ENCODE results near the gene DACT1.

The DACT1 gene

DNA sequence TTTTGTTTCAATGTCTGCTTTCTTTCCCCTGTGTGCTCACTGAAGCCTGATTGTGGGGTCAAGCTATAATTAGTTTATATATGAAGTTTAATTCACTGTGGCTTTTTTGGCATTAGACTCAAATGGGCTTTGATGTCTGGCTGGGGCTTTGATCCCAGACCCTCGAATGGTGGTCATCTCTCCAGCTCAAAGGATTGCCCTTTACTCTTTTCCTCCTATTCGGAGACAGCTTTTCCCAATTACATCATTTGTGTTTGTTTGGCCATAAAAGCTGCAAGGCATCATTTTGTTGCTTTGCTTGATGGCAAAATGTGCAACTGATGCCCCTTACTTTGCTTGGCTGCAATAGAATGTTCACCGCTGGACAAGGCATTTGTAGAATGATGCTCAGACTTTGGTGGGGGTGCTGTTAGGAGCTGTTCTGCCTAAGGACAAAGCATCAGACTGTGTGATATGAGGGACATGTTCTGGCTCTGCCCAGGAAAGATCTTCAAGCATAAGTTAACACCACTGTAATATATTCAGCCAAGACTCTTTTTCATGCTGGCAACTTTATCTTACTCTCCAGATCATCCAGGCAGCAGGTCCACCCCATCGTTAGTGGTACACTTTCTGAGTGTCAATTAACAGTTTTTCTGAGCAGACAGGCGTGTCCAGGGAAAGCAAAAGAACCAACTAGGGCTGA is 3.2 kb upstream of the DACT1 start:
- DNase-seq (ENCODE audit: extremely low read depth in 1 of 2, low read depth in 1 of 2): no peak

DNA sequence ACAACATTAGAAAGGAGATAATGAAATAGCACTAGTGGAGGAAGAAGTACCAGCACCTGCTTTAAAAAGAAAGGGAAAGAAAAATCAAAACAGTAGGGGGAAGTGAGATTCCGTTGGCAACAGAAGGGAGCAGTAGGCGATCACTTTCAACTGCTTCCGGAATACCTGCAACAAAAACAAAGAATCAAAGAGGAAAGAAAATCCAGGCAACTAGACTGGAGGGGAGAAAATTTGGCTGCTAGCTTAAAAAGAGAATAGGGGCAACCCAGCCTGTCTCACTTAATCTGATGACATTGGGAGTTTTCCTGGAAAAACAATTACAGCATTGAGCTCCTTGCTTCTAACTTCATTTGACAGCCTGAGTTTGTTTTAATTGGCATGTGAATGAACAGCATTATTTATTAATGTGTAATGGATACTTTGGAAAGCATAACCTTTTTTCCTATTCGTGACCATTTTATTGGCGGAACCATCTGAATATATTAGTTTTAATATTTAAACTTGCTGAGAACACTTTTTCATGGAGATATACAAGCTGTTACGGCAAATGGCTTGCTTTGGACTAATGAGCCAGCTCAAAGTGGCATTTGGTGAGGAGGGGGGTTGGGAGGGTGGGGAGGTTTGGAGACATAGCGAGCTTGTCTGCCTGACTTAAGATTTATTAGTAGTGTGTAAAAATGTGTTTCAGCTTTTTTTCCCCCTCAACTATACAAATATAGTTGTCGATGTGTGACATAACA is 2.5 kb upstream of the DACT1 start:
- no peak for DNase-seq (ENCODE audit: extremely low read depth in 1 of 2, low read depth in 1 of 2)

DNA sequence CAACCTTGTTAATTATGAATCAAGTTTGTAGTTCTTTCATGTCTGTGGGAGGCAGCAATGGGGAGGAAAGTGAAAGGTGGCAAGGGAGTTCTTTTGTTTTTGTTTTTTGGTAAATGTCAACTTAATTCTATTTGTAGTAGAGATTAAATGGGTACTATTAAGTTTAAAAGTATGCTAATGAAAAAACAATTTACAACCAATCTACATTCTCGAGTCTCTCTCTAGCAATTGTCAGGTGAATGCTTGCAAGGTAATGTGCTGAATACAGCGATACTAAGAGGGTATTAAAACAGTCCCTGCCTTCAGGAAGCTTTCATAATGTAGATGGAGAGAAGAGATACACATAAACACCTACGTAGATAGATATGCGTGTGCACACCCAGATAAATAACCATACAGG is 1.6 kb upstream of the DACT1 start:
- DNase-seq (ENCODE audit: extremely low read depth in 1 of 2, low read depth in 1 of 2): no peak

DNA sequence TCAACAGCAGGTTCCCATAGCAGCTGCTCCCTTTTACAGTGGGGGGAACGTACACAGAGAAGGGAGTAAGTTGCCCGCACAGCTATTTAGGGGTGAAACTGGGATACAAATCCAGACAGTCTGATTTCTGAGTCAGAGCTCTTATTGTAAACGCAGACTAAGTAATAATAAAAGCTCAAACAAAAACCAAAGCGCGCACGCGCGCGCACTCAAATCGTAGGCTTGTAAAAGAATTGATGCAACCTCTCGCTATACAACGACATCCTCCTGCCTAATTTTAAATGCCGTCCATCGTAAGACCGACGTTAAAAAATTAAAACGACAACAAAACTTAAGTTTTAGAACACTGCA is 747 bp upstream of the DACT1 start:
- no peak for DNase-seq (ENCODE audit: extremely low read depth in 1 of 2, low read depth in 1 of 2)

DNA sequence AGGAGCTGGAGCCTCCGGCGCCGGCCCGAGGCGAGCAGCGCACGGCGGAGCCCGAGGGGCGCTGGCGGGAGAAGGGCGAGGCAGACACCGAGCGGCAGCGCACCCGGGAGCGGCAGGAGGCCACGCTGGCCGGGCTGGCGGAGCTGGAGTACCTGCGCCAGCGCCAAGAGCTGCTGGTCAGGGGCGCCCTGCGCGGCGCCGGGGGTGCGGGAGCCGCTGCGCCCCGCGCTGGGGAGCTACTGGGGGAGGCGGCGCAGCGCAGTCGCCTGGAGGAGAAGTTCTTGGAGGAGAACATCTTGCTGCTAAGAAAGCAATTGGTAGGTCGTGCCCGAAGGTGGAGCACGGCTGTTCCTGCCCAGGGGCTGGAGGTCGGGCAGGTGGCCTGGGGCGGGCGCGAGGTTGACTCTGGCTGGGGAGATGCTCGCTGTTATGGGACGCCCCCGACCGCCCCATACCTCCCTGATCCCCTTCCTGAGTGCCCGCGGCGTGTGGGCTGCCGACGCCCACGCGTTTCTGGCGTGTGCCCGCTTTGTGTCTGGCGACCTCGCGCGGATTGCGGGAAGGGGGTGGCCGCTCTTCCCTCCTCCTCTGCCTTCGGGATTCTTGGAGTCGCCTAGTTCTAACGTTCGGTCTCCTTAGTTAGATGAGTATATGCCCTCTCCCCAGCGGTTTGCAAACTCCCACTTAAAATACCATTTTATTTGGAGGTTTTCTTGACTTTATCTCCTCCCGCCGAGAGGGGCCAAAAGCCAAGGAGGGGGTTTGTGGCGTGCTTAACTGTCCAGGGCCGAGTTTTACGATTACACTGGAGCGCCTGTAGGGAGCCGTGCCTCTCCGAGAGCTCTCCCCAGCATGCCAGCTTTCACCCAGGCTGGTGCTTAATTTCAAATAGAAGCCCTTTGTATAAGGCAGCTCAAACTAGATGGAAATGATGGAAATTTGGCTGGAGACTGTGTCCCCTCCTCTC is 752 bp downstream of the DACT1 start:
- DNase-seq (ENCODE audit: extremely low read depth in 1 of 2, low read depth in 1 of 2): no peak

GRCh38 chr14:58639198-58639565 is 1.4 kb downstream of the DACT1 start:
- no peak for DNase-seq (ENCODE audit: extremely low read depth in 1 of 2, low read depth in 1 of 2)

- no peak for DNase-seq (ENCODE audit: extremely low read depth in 1 of 2, low read depth in 1 of 2)
These were observed 2.2 kb downstream of the DACT1 start for GRCh38 chr14:58639842-58640484.

DNA sequence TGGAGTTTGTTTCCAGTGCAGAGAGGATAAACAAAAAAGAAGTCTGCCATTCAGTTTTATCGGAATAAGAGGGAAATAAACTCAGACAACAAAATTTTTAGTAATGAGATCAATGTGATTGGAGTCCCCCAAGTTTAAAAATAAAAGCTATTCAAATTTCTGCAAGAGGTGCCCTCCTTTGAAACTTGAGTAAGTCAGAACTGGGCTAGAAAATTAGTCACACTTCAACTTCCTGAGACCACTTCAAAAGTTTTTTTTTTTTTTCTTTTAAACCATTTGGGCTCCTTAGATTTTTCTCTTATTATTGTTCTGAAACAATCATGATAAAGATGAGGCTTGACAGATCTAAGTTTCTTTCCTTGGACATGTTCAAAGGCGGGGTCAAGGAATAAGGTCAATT is 3.2 kb downstream of the DACT1 start:
- DNase-seq (ENCODE audit: extremely low read depth in 1 of 2, low read depth in 1 of 2): no peak

GRCh38 chr14:58641509-58641908 is 3.7 kb downstream of the DACT1 start:
- DNase-seq (ENCODE audit: extremely low read depth in 1 of 2, low read depth in 1 of 2): no peak

GRCh38 chr14:58643366-58643765 is 5.6 kb downstream of the DACT1 start:
- no peak for DNase-seq (ENCODE audit: extremely low read depth in 1 of 2, low read depth in 1 of 2)

DNA sequence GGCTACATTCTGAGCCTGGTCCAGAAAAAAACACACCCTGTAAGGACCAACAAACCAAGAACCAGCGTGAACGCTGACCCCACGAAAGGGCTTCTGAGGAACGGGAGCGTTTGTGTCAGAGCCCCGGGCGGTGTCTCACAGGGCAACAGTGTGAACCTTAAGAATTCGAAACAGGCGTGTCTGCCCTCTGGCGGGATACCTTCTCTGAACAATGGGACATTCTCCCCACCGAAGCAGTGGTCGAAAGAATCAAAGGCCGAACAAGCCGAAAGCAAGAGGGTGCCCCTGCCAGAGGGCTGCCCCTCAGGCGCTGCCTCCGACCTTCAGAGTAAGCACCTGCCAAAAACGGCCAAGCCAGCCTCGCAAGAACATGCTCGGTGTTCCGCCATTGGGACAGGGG is 7.9 kb downstream of the DACT1 start:
- DNase-seq (ENCODE audit: extremely low read depth in 1 of 2, low read depth in 1 of 2): no peak

- DNase-seq (ENCODE audit: extremely low read depth in 1 of 2, low read depth in 1 of 2): no peak
These were observed 8.7 kb downstream of the DACT1 start for GRCh38 chr14:58646479-58646878.

GRCh38 chr14:58647777-58648176 is 10.0 kb downstream of the DACT1 start:
- no peak for DNase-seq (ENCODE audit: extremely low read depth in 1 of 2, low read depth in 1 of 2)

- no peak for DNase-seq (ENCODE audit: extremely low read depth in 1 of 2, low read depth in 1 of 2)
These were observed 13.1 kb downstream of the DACT1 start for GRCh38 chr14:58650857-58651256.

DNA sequence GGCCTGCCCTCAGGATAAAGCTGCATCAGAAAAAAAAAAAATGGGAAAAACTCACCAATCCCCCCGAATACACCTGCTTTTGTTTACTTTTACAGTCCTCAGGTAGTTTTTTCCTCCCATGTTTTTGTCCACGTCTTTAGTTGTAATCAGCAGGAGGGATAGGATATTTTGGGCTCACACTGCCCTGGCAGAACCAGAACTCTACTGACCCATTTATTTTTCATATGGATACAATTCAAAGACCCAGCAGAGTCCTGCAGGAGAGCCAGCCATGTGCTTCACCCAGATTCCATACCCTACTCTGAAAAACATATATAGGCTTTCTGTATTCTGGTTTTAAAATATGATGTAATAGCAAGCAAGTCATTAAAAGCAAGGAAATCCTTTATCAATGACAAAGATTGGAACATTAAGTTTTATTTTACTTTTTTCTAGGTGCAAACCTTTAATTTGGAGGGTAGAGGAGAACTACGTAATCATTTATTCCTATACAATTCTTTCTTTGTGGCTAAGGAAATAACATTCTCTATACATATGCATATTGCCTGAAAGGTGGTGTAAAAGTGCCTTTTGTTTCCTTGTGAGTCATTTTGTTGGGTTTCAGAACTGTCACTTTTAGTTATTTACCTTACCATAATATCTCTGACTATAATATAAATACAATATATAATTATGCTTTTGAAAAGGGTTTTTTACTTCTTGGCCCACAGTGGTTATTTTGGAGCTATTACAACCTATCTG is 19.1 kb downstream of the DACT1 start:
- no peak for DNase-seq (ENCODE audit: extremely low read depth in 1 of 2, low read depth in 1 of 2)

DNA sequence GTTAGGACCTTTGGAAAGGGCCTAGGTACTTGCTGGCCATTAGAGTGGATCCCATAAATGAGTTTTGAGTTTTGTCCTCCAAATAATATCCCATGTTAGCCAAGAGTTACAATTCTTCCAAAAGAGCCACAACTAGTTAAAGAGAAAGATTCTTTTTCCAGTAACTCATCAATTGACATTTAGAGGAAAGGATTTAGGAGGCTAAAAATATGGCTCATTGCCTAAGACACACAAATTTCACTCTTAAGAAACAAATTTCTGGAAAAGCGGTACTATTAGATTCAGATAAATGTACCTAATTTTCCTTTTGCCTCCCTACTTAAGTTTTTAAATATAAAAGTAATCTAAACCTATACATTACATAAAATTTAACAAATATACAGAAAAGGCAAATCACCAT is 21.3 kb downstream of the DACT1 start:
- no peak for DNase-seq (ENCODE audit: extremely low read depth in 1 of 2, low read depth in 1 of 2)

- no peak for DNase-seq (ENCODE audit: extremely low read depth in 1 of 2, low read depth in 1 of 2)
These were observed 22.1 kb downstream of the DACT1 start for GRCh38 chr14:58659846-58660245.

DNA sequence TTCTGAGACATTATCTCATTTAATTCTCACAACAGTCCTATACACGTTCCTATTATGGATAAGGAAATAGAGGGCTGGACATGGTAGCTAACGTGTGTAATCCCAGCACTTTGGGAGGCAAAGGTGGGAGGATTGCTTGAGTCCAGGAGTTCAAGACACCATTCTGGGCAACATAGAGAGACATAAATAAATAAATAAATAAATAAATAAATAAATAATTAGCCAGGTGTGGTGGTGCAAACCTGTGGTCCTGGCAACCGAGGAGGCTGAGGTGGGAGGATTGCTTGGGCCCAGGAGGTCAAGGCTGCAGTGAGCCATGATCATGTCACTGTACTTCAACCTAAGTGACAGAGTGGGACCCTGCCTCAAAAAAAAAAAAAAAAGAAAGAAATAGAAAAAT is 22.6 kb downstream of the DACT1 start:
- DNase-seq (ENCODE audit: extremely low read depth in 1 of 2, low read depth in 1 of 2): no peak

- DNase-seq (ENCODE audit: extremely low read depth in 1 of 2, low read depth in 1 of 2): no peak
These were observed 24.3 kb downstream of the DACT1 start for GRCh38 chr14:58662018-58662417.

DNA sequence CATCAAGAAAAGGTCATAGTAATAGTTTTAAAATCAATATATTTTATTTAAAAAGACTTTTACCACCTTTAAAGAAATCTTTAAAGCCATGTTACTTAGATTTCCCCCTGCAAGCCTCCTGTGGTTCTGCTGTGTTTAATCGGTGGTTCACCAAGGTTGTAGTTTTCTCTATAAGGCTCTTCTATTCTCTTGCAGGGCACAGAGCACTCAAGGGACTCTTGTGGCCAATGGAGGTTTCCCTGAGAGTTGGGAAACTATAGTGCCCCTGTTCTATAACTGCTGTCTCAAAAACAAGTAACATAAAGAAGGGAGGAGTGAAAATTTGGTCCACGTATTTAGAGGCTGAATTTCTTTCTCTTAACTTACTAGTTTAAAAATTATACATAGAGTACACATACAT is 25.0 kb downstream of the DACT1 start:
- no peak for DNase-seq (ENCODE audit: extremely low read depth in 1 of 2, low read depth in 1 of 2)
